Muscle layer of duodenum (tissue), 2 donors: ENCODE results near the gene HTRA3.

Experiments
- H3K27ac ChIP-seq: one replicate; pipeline ENCODE4 v1.7.0; 2013; ENCODE audit warnings: mild to moderate bottlenecking, low read length
- H3K27me3 ChIP-seq: one replicate; pipeline ENCODE4 v1.7.0; 2013; ENCODE audit warnings: low read depth, mild to moderate bottlenecking, control low read depth, low read length
- H3K36me3 ChIP-seq, 2 donors: one replicate each; pipeline ENCODE4 v1.7.0; 2013; ENCODE audit warnings: low read length in 2 of 2, control low read depth in 1 of 2, mild to moderate bottlenecking in 1 of 2; ENCODE audit not compliant: insufficient read depth in 2 of 2, control insufficient read depth in 1 of 2
- H3K4me1 ChIP-seq, 2 donors: one replicate each; pipeline ENCODE4 v1.7.0; 2013; ENCODE audit warnings: low read length in 2 of 2, mild to moderate bottlenecking in 2 of 2, control low read depth in 1 of 2, moderate library complexity in 1 of 2; ENCODE audit not compliant: insufficient read depth in 2 of 2, control insufficient read depth in 1 of 2
- H3K4me3 ChIP-seq, 2 donors: one replicate each; pipeline ENCODE4 v1.7.0; 2013; ENCODE audit warnings: low read length in 2 of 2, low read depth in 1 of 2, mild to moderate bottlenecking in 1 of 2
- H3K9me3 ChIP-seq, 2 donors: one replicate each; pipeline ENCODE4 v1.7.0; 2013; ENCODE audit warnings: low read length in 2 of 2, control low read depth in 1 of 2, mild to moderate bottlenecking in 1 of 2; ENCODE audit not compliant: control insufficient read depth in 1 of 2
- donor health status: healthy.

HTRA3 gene

GRCh38 chr4:8241895-8242696, 27.5 kb upstream of the HTRA3 start:
- H3K9me3 ChIP-seq = no peaks in the 10 kb centered on the region
- no peak overlapping the region for H3K27ac ChIP-seq
- H3K36me3 ChIP-seq = no peaks in the 10 kb centered on the region
- H3K4me1 ChIP-seq = peaks cover 0 to 10% of the 10 kb centered on the region in 2 donors
- H3K27me3 ChIP-seq = no peaks in the 10 kb centered on the region
- no peak overlapping the region for H3K4me3 ChIP-seq

- Histone ChIP-seq H3K4me3 (no peak overlapping the region), H3K4me1 (peaks cover 0 to 10% of the 10 kb centered on the region in 2 donors), H3K36me3 (no peaks in the 10 kb centered on the region), H3K27ac (no peak overlapping the region), H3K9me3 (no peaks in the 10 kb centered on the region), H3K27me3 (no peaks in the 10 kb centered on the region)
Measured at GRCh38 chr4:8242782-8243560, 26.6 kb upstream of the HTRA3 start.

GRCh38 chr4:8244001-8244757, 25.4 kb upstream of the HTRA3 start:
- Histone ChIP-seq H3K27me3 (no peaks in the 10 kb centered on the region), H3K27ac (no peak overlapping the region), H3K4me1 (peaks cover 0 to 10% of the 10 kb centered on the region in 2 donors), H3K36me3 (no peaks in the 10 kb centered on the region), H3K4me3 (no peak overlapping the region), H3K9me3 (no peaks in the 10 kb centered on the region)

GRCh38 chr4:8244931-8245460, 24.6 kb upstream of the HTRA3 start:
- no peaks in the 10 kb centered on the region for H3K9me3 ChIP-seq
- H3K27ac ChIP-seq = no peak overlapping the region
- H3K4me3 ChIP-seq = no peak overlapping the region
- H3K4me1 ChIP-seq = peaks cover 0 to 10% of the 10 kb centered on the region in 2 donors
- no peaks in the 10 kb centered on the region for H3K27me3 ChIP-seq
- no peaks in the 10 kb centered on the region for H3K36me3 ChIP-seq

- Histone ChIP-seq H3K9me3 (no peaks in the 10 kb centered on the region), H3K4me3 (no peak overlapping the region), H3K27ac (no peak overlapping the region)
Measured at GRCh38 chr4:8245884-8246833, 23.4 kb upstream of the HTRA3 start.

GRCh38 chr4:8247047-8247930, 22.3 kb upstream of the HTRA3 start:
- Histone ChIP-seq H3K4me3 (no peak overlapping the region), H3K27me3 (no peaks in the 10 kb centered on the region), H3K36me3 (no peaks in the 10 kb centered on the region), H3K9me3 (no peaks in the 10 kb centered on the region), H3K27ac (no peak overlapping the region), H3K4me1 (peaks cover 0 to 4% of the 10 kb centered on the region in 2 donors)

More at GRCh38 chr4:8245884-8246833, 23.4 kb upstream of the HTRA3 start:
- Histone ChIP-seq H3K27me3 (no peaks in the 10 kb centered on the region), H3K4me1 (peaks cover 0 to 10% of the 10 kb centered on the region in 2 donors), H3K36me3 (no peaks in the 10 kb centered on the region)

- Histone ChIP-seq H3K9me3 (no peaks in the 10 kb centered on the region), H3K4me3 (no peak overlapping the region), H3K36me3 (no peaks in the 10 kb centered on the region), H3K27me3 (no peaks in the 10 kb centered on the region), H3K4me1 (no peaks in the 10 kb centered on the region), H3K27ac (no peak overlapping the region)
Measured at GRCh38 chr4:8248091-8248490, 21.5 kb upstream of the HTRA3 start.

GRCh38 chr4:8250227-8250626, 19.3 kb upstream of the HTRA3 start:
- Histone ChIP-seq H3K36me3 (no peaks in the 10 kb centered on the region), H3K4me3 (no peak overlapping the region), H3K9me3 (no peaks in the 10 kb centered on the region), H3K27ac (no peak overlapping the region), H3K4me1 (no peaks in the 10 kb centered on the region), H3K27me3 (no peaks in the 10 kb centered on the region)

GRCh38 chr4:8250637-8251036, 18.9 kb upstream of the HTRA3 start:
- no peaks in the 10 kb centered on the region for H3K27me3 ChIP-seq
- no peak overlapping the region for H3K27ac ChIP-seq
- H3K4me1 ChIP-seq = no peaks in the 10 kb centered on the region
- H3K4me3 ChIP-seq = no peak overlapping the region
- no peaks in the 10 kb centered on the region for H3K9me3 ChIP-seq
- no peaks in the 10 kb centered on the region for H3K36me3 ChIP-seq
